HG03280 (cell line): ENCODE results near the gene MEX3A.
"Not testable (repeated sequence)": the region's sequence is repeated elsewhere in the genome, so short reads cannot be mapped to it uniquely, and the experiment has no call there.

Experiments
- ATAC-seq: cut with Tn5 transposase; IDR thresholded peaks from one replicate; pipeline ENCODE4 v1.9.1; 2021; ENCODE audit warnings: mild to moderate bottlenecking, moderate library complexity; ENCODE audit not compliant: unreplicated experiment

The MEX3A gene

DNA sequence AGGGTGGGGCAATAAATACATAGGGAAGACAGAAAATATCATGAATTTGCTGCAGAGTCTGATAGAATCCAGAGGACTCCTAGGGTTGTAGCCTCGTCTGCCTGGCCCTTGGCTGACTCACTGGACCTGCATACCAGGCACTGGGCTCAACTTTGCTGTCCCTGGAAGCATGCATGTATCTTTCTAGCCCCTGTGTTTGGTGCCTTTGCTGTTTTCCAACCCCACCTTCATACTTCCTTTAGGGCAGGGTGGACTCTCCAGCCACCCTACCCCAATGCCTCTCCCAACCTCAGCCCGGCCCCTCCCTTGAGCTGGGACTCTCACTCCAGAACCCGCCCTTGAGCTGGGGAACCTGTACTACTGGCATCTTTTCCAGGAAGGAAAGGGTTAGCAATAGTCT, 20.1 kb downstream of the MEX3A start:
- ATAC-seq: no peak

- ATAC-seq: no peak
Measured at GRCh38 chr1:156060937-156061636, 21.2 kb downstream of the MEX3A start, which contains the start of gene RAB25. Gene RAB25, plus strand, starts transcription at chr1:156061160. Its CDS starts 241 bp downstream, at chr1:156061401.

- ATAC-seq: no peak
Measured at GRCh38 chr1:156056326-156056849, 25.9 kb downstream of the MEX3A start.

- no peak for ATAC-seq
Measured at GRCh38 chr1:156055281-156056048, 26.8 kb downstream of the MEX3A start.

DNA sequence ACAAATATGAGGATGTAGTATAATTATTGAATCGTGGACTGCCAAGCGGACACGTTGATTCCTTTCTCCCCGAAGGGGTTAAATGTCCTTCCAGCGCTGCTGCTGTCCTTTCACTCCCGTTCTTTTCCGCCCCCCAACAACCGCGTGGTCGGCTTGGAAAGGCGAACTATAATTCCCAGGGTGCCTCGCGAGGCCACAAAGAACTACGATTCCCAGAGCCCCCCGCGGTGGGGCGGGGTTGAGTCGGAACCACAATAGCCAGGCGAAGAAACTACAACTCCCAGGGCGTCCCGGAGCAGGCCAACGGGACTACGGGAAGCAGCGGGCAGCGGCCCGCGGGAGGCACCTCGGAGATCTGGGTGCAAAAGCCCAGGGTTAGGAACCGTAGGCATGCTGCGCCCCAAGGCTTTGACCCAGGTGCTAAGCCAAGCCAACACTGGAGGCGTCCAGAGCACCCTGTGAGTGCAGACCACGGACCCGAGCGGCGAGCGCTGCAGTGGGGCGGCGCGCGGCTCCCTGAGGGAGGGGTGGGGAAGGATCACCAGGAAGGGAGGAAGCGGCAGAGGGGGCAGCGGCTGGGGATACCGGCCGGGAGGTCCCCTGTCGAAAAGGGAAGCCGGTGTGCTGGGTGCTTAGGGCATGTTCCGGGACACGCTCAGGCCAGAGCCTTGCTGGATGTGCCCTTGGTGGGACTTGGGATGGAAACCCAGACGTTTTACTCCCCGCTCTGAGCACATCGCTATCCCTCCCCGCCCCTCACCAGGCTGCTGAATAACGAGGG, 27.6 kb downstream of the MEX3A start, which contains the start of gene LAMTOR2:
Gene LAMTOR2 (plus strand): TSS at position 283 of the 781 bp plus-strand sequence. CDS start 108 bp downstream, at position 391.
- ATAC-seq: peak; percentile 71

- peak; percentile 54 for ATAC-seq
Measured at GRCh38 chr1:156053768-156054499, 28.3 kb downstream of the MEX3A start, which contains the start of gene UBQLN4. Gene UBQLN4, minus strand, starts transcription at chr1:156053798. Its CDS starts 97 bp downstream, at chr1:156053701.

- ATAC-seq: no peak
Measured at GRCh38 chr1:156052862-156053767, 29.1 kb downstream of the MEX3A start.

DNA sequence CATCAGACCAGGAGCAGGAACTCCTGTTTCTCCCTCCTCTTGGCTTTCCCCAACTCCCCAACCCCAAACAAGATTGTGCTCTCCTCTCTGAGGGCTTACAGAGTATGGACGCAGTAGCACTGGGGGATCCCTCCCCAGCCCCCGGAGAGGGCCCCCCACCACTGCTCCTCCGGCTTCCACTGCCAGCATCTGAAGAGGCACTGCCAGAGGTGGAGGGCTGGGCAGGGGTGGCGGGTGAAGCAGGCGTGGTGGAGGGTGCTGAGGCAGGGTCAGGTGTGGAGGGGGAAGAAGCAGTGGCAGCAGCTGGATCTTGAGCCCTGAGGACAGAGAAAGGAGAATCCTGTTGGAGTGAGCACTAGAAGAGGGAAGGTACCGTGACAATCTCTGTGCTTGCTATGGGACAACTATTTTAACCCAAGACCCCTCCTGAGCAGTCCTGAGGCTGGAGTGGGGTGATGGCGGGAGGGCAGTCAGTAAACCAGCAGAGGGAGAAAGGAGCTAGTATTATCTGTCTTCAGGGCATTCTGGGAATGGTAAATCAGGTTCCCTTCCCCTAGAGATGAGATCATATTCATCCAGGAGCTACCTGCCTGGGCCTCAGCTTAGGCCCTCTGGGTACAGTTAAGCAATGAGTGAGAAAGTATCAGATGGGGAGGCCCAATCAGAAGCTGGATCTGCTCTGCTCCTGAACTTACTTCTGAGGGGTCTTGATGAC, 31.1 kb downstream of the MEX3A start:
- ATAC-seq: no peak

DNA sequence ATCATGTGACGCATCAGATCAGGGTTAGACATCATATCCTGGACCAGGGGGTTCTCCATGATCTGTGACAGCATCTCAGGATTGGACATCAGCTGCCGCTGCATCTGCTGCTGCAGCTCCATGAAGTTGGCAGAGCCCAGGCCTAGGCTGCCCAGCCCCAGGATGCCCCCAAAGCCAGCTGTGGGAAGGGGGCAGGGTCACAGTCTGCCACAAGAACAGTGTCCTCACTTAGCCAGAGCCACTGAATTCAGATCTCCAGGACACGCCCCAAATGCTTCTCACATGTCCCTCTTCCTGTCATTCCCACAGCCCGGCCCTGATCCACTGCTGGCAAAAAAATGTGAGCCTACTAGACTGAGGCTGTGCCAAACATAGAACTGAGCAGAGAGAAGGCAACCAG, 31.9 kb downstream of the MEX3A start:
- no peak for ATAC-seq

GRCh38 chr1:156048663-156049258, 33.5 kb downstream of the MEX3A start:
- ATAC-seq: no peak

DNA sequence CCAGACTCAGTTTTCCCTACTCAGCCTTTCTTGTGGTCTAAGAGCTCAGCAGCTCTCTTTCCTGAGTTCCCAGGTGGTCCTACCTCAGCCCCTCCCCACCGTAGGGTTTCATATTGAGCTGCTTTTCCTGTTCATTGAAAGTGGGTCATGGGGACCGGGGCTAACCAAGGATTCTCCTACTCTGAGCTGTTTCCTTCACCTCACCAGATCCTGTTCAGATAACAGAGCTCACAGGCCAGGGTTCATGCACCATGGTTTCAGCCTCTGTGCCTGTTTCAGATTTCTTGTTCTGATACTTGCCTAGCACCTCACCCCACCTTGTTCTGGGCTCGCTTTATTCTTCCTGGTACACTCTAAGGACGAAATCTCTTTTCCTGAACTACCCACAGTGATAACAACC, 37.2 kb downstream of the MEX3A start:
- ATAC-seq: no peak

DNA sequence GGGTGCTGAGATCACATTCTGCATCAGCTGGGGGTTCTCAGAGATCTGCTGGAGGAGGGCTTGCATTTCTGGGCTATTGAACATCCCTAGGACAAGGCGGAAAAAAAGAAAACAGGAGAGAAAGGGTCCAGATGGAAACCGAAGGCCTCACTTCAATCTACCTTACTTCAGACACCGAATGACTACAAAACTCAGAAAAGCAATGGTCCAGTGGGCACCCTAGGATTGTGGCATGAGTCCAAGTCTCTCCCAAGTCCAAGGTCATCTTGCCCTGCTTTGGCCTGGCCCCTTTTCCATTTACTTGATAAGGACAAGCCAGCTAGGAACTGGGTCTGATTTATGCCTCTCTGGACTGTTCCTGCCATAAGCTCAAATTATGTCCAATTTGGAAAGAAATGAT, 39.4 kb downstream of the MEX3A start:
- no peak for ATAC-seq

DNA sequence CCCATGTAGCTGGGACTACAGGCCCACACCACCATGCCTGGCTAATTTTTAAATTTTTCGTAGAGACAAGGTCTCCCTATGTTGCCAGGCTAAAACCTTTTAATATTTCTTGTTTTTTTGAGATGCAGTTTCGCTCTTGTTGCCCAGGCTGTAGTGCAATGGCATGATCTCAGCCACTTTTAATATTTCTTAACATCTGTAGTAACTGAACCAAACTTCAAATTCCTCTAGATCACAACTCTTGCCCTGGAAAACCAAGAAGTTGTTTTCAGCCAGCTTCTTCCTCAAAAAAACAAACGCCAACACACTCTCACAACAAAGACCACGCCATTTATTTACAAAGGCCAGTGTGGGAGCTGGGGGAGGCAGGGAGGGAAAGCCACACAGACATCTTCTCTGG, 47.3 kb downstream of the MEX3A start:
- not testable (repeated sequence) for ATAC-seq

DNA sequence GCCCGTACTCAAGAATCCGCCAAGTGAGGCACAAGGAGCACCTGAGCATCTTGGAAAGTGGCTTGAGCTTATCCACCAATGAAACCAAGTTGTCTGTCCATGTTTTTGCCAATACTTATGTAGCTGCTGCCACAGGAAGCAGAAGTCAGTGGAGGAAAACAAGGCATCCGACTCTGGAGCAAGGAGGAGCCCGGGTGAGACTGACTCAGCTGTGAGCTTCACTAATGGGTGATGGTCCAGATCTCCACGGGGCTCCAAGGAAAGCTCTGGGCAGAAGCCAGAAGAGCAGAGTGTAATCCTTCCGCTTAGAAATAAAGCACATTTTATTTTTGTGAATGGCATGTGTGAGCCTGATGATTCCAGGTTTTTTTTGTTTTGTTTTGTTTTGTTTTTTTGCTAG, 49.3 kb downstream of the MEX3A start:
- ATAC-seq: no peak

GRCh38 chr1:156026588-156026987, 55.7 kb downstream of the MEX3A start:
- no peak for ATAC-seq

DNA sequence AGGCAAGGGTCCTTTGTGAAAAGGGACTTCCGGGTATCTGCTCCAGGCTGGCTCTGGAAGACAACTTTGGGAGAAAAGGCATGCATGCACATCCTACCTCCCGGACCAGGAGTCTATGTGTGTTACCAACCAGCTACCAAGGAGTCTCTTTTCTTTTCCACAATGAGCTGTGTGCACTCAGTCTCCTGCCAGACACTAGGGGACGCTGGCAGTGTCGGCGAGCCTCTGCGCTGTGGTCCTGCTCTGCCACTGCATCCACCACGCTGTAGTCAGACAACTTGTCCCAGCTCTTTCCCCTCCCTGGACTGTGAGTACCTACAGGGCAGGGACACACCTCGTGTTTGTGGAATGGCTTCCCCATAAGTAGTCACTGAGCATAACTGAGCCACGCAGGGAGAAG, 56.4 kb downstream of the MEX3A start:
- ATAC-seq: peak; percentile 55

DNA sequence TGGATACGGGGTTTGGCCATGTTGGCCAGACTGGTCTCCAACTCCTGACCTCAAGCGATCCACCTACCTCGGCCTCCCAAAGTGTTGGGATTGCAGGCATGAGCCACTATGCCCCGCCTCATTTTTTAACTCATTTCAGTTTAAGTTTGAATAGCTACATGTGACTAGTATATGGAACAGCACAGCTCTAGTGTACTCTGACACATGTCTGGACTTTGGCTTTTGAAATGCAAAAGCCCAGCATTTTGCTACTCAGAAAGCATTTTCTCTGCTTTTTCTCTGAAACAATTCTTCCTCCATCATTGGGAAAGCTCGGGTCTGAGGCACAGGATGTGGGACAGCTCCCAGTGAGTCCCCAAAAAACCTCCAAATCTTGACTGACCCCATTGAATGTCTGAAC, 57.5 kb downstream of the MEX3A start:
- ATAC-seq: no peak
